Trophoblast cell (in vitro differentiated cells and primary cell): Measurements from ENCODE around the gene RAD51B.

Experiments used
- DNase-seq, 2 donors: peaks; one replicate each; pipeline ENCODE4 v3.0.0-alpha.2; 2016
- H2AFZ ChIP-seq: 2 replicates; pipeline ENCODE4 v1.6.1; 2013; ENCODE audit warnings: low read length, moderate library complexity, mild to moderate bottlenecking; ENCODE audit not compliant: insufficient read depth, poor library complexity
- H2AK5ac ChIP-seq: 2 replicates; pipeline ENCODE4 v1.6.1; 2013; ENCODE audit warnings: mild to moderate bottlenecking, low read length
- H2BK120ac ChIP-seq: 2 replicates; pipeline ENCODE4 v1.6.1; 2013; ENCODE audit warnings: low read length, mild to moderate bottlenecking, moderate library complexity; ENCODE audit not compliant: insufficient read depth, poor library complexity
- H2BK12ac ChIP-seq: 2 replicates; pipeline ENCODE4 v1.6.1; 2013; ENCODE audit warnings: mild to moderate bottlenecking, low read length, moderate library complexity
- H2BK5ac ChIP-seq: 2 replicates; pipeline ENCODE4 v1.6.1; 2013; ENCODE audit warnings: low read length, low read depth, moderate library complexity, mild to moderate bottlenecking; ENCODE audit not compliant: poor library complexity
- H3K14ac ChIP-seq: 2 replicates; pipeline ENCODE4 v1.6.1; 2013; ENCODE audit warnings: mild to moderate bottlenecking, low read length
- H3K18ac ChIP-seq: 2 replicates; pipeline ENCODE4 v1.6.1; 2013; ENCODE audit warnings: mild to moderate bottlenecking, low read length
- H3K23ac ChIP-seq: 2 replicates; pipeline ENCODE4 v1.6.1; 2013; ENCODE audit warnings: low read length
- H3K27ac ChIP-seq: 2 replicates; pipeline ENCODE4 v1.5.1; 2013; ENCODE audit warnings: low read depth, mild to moderate bottlenecking, inconsistent platforms, low read length, moderate library complexity
- H3K27me3 ChIP-seq: 2 replicates; pipeline ENCODE4 v1.6.1; 2013; ENCODE audit warnings: inconsistent platforms, mild to moderate bottlenecking, low read length, moderate library complexity; ENCODE audit not compliant: insufficient read depth
- H3K36me3 ChIP-seq, 2 experiments: 1 replicate in 1 of 2; 2 replicates in 1 of 2; pipeline ENCODE4 v1.6.1; 2013; ENCODE audit warnings: low read length in 2 of 2, mild to moderate bottlenecking in 2 of 2, moderate library complexity in 1 of 2; ENCODE audit not compliant: insufficient read depth in 2 of 2, control insufficient read depth in 1 of 2
- H3K4ac ChIP-seq: 2 replicates; pipeline ENCODE4 v1.6.1; 2013; ENCODE audit warnings: low read depth, mild to moderate bottlenecking, low read length, moderate library complexity
- H3K4me1 ChIP-seq, 2 experiments: 1 replicate in 1 of 2; 2 replicates in 1 of 2; pipeline ENCODE4 v1.6.1; 2013; ENCODE audit warnings: low read length in 2 of 2, mild to moderate bottlenecking in 2 of 2, moderate library complexity in 1 of 2; ENCODE audit not compliant: insufficient read depth in 2 of 2, control insufficient read depth in 1 of 2
- H3K4me2 ChIP-seq: 2 replicates; pipeline ENCODE4 v1.6.1; 2013; ENCODE audit warnings: inconsistent platforms, mild to moderate bottlenecking, low read length, moderate library complexity
- H3K4me3 ChIP-seq: 2 replicates; pipeline ENCODE4 v1.5.1; 2013; ENCODE audit warnings: mild to moderate bottlenecking, low read depth, low read length, inconsistent platforms
- H3K79me1 ChIP-seq: one replicate; pipeline ENCODE4 v1.6.1; 2013; ENCODE audit warnings: low read length
- H3K79me2 ChIP-seq: 2 replicates; pipeline ENCODE4 v1.6.1; 2013; ENCODE audit warnings: low read length, mild to moderate bottlenecking; ENCODE audit not compliant: control insufficient read depth, insufficient read depth, poor library complexity
- H3K9ac ChIP-seq: 2 replicates; pipeline ENCODE4 v1.6.1; 2013; ENCODE audit warnings: mild to moderate bottlenecking, low read length
- H3K9me3 ChIP-seq: 2 replicates; pipeline ENCODE4 v1.6.1; 2013; ENCODE audit warnings: low read depth, mild to moderate bottlenecking, control low read depth, inconsistent platforms, low read length; ENCODE audit not compliant: insufficient read depth
- H4K12ac ChIP-seq: 2 replicates; pipeline ENCODE4 v1.6.1; 2013; ENCODE audit warnings: low read depth, mild to moderate bottlenecking, low read length, moderate library complexity
- H4K8ac ChIP-seq: 2 replicates; pipeline ENCODE4 v1.6.1; 2013; ENCODE audit warnings: low read depth, mild to moderate bottlenecking, low read length, moderate library complexity
- H4K91ac ChIP-seq: one replicate; pipeline ENCODE4 v1.6.1; 2013; ENCODE audit warnings: low read depth, mild to moderate bottlenecking, low read length, moderate library complexity
- WGBS: extraction: QIAGEN DNeasy Blood & Tissue Kit; methylation state at CpG from one replicate; pipeline ENCODE4 v1.1.7; 2013; ENCODE audit warnings: missing lambda C conversion rate; ENCODE audit not compliant: insufficient read length, insufficient coverage; ENCODE audit errors: extremely low coverage; 5-methylcytosine and 5-hydroxymethylcytosine counted together

RAD51B gene

DNA sequence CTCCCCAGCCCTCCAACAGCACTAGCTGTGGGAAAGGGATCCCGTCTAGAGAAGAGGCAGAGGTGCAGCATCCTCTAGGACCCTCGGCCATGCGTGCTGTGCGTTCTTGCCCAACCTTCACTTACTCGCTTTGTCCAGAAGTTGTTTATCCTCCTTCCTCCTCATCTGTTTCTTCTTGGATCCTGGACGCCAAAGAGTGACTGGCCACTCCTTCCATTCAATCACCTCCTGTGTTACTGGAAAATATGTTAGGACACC is 832.8 kb downstream of the RAD51B start:
- DNase-seq: no peak

DNA sequence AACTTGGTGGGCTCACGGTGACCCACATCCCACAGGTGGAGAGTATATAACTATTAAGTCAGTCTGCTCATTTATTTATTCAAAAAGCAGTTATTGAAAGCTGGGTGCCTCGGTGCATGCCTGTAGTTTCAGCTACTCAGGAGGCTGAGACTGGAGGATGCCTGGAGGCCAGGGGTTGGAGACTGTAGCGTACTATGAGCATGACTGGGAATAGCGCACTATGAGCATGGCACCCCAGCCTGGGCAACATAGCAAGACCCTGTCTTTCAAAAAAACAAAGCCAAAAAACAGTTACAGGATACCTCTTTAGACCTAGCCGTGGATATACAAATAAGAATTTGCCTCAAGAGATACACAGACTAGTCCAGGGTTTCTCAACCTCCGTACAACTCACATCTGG is 833.5 kb downstream of the RAD51B start:
- no peak overlapping the region for H3K27ac ChIP-seq
- no peak overlapping the region for H3K4me3 ChIP-seq
- no peak overlapping the region for H2AFZ ChIP-seq
- peaks cover 28 to 33% of the 10 kb centered on the region in 2 experiments for H3K4me1 ChIP-seq
- H4K12ac ChIP-seq: no peak overlapping the region
- H3K36me3 ChIP-seq: no peaks in the 10 kb centered on the region
- H3K27me3 ChIP-seq: no peaks in the 10 kb centered on the region
- H3K4ac ChIP-seq: no peak overlapping the region
- no peak overlapping the region for H4K91ac ChIP-seq
- H2BK120ac ChIP-seq: no peak overlapping the region
- H3K23ac ChIP-seq: no peak overlapping the region
- no peak overlapping the region for H3K9ac ChIP-seq
- H2AK5ac ChIP-seq: peak overlapping the region; percentile 57
- no peak for DNase-seq
- H2BK12ac ChIP-seq: peak overlapping the region; percentile 62
- no peak overlapping the region for H3K14ac ChIP-seq
- H3K18ac ChIP-seq: no peak overlapping the region
- H3K9me3 ChIP-seq: peaks cover 1% of the 10 kb centered on the region
- no peak overlapping the region for H3K4me2 ChIP-seq
- no peak overlapping the region for H2BK5ac ChIP-seq
- H3K79me1 ChIP-seq: peaks cover 32% of the 10 kb centered on the region
- H3K79me2 ChIP-seq: no peaks in the 10 kb centered on the region
- no CpG with 5 or more reads among the region's 6 CpGs for WGBS
- H4K8ac ChIP-seq: no peak overlapping the region

More for the DNA sequence above, 832.8 kb downstream of the RAD51B start:
- Histone ChIP-seq H3K4me3 (no peak overlapping the region), H3K14ac (peak overlapping the region; percentile 37), H3K27me3 (no peaks in the 10 kb centered on the region), H4K12ac (no peak overlapping the region), H3K79me2 (no peaks in the 10 kb centered on the region), H3K9ac (no peak overlapping the region), H3K79me1 (peaks cover 26% of the 10 kb centered on the region), H3K9me3 (peaks cover 1% of the 10 kb centered on the region), H2AK5ac (no peak overlapping the region), H2BK120ac (peak overlapping the region; percentile 44), H2BK12ac (peak overlapping the region; percentile 88), H2AFZ (no peak overlapping the region), H3K4ac (no peak overlapping the region), H3K36me3 (no peaks in the 10 kb centered on the region), H3K23ac (no peak overlapping the region), H4K91ac (peak overlapping the region; percentile 79), H3K4me1 (peaks cover 28 to 29% of the 10 kb centered on the region in 2 experiments), H3K4me2 (no peak overlapping the region), H3K27ac (peak overlapping the region; percentile 27), H4K8ac (peak overlapping the region; percentile 59), H3K18ac (peak overlapping the region; percentile 22), H2BK5ac (peak overlapping the region; percentile 23)
- no CpG with 5 or more reads among the region's 6 CpGs for WGBS

DNA sequence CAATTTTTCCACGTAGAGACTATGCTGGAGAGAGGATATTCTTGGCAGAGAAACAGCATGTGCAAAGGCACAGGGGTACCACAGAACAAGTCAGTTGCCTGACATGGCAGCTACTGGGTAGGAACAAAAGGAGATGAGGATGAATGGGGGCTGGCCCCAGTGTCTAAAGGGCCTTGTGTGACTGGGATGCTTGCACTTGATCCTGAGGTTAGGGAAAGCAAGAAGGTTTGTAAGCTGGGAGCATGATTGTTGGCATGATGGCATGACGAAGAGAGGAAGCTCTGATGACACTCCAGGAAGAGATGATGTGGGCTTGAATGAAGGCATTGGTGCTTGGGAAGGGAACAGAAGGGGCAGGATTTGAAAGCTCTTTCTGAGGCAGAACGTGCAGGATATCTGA is 834.2 kb downstream of the RAD51B start:
- Histone ChIP-seq H3K4me2 (no peak overlapping the region), H3K79me2 (peaks cover under 1% of the 10 kb centered on the region), H4K12ac (no peak overlapping the region), H3K4ac (no peak overlapping the region), H3K36me3 (no peaks in the 10 kb centered on the region), H4K91ac (peak overlapping the region; percentile 27), H2BK120ac (no peak overlapping the region), H2AFZ (no peak overlapping the region), H2BK12ac (peak overlapping the region; percentile 30), H3K27ac (no peak overlapping the region), H3K18ac (no peak overlapping the region), H2BK5ac (no peak overlapping the region), H4K8ac (no peak overlapping the region), H3K14ac (no peak overlapping the region), H3K23ac (no peak overlapping the region), H3K27me3 (no peaks in the 10 kb centered on the region), H3K4me1 (peaks cover 31 to 36% of the 10 kb centered on the region in 2 experiments), H2AK5ac (peak overlapping the region; percentile 50), H3K9ac (no peak overlapping the region), H3K9me3 (peaks cover 1% of the 10 kb centered on the region), H3K4me3 (no peak overlapping the region), H3K79me1 (peaks cover 37% of the 10 kb centered on the region)
- DNase-seq: no peak
- WGBS: no CpG with 5 or more reads among the region's 3 CpGs

DNA sequence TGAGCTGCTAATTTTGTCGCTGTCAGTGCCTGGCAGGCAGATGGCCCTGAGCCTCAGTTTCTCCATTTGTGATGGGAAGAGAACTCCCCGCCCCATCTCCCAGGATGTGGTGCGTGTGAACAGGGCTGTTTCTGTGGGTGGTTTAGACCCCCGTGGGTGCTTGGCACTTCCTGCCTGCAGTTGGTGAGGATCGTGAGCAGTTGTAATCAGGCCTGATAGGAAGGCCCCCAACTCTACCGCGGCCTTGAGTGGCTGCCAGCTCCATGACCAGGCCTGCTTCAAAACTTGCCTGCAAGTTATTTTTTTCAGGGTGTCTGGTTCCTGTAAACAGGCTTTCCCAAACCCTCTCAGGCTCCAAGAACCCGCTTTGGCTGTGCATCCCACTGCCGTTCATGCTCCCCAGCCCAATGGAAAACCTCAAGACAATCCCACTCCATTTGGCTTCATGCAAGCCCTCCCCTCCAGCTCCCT is 834.9 kb downstream of the RAD51B start:
- Histone ChIP-seq H3K4ac (peak overlapping the region; percentile 13), H2BK120ac (peak overlapping the region; percentile 9), H3K4me1 (peaks cover 38 to 43% of the 10 kb centered on the region in 2 experiments), H3K23ac (no peak overlapping the region), H3K27ac (no peak overlapping the region), H4K12ac (no peak overlapping the region), H3K18ac (peak overlapping the region; percentile 7), H4K91ac (peak overlapping the region; percentile 27), H3K79me2 (peaks cover 3% of the 10 kb centered on the region), H3K36me3 (no peaks in the 10 kb centered on the region), H3K79me1 (peaks cover 42% of the 10 kb centered on the region), H2BK12ac (peak overlapping the region; percentile 30), H3K4me2 (no peak overlapping the region), H3K9me3 (peaks cover 1% of the 10 kb centered on the region), H3K27me3 (no peaks in the 10 kb centered on the region), H3K4me3 (no peak overlapping the region), H2AFZ (no peak overlapping the region), H3K9ac (no peak overlapping the region), H2BK5ac (no peak overlapping the region), H2AK5ac (peak overlapping the region; percentile 28), H4K8ac (no peak overlapping the region), H3K14ac (peak overlapping the region; percentile 4)
- WGBS: no CpG with 5 or more reads among the region's 9 CpGs
- no peak for DNase-seq
